Activated effector memory CD4-positive, alpha-beta T cell treated with Interleukin-2 at 50 U/mL for 16 hours (primary cell): Measurements from ENCODE around the gene NSF.
"Not testable (repeated sequence)": the region's sequence is repeated elsewhere in the genome, so short reads cannot be mapped to it uniquely, and the experiment has no call there.

Experiments
- DNase-seq: peaks from one replicate; pipeline ENCODE4 v3.0.0-alpha.2; 2020

NSF gene

GRCh38 chr17:46632146-46632545 is 41.7 kb downstream of the NSF start:
- not testable (repeated sequence) for DNase-seq

- not testable (repeated sequence) for DNase-seq
Measured at GRCh38 chr17:46634844-46635243, 44.4 kb downstream of the NSF start.

GRCh38 chr17:46641861-46642656 is 51.6 kb downstream of the NSF start:
- DNase-seq = not testable (repeated sequence)

- not testable (repeated sequence) for DNase-seq
Measured at GRCh38 chr17:46647251-46647650, 56.8 kb downstream of the NSF start.

GRCh38 chr17:46647688-46648278 is 57.3 kb downstream of the NSF start:
- DNase-seq = not testable (repeated sequence)

GRCh38 chr17:46649246-46649645 is 58.8 kb downstream of the NSF start:
- DNase-seq = not testable (repeated sequence)

GRCh38 chr17:46652024-46652643 is 61.7 kb downstream of the NSF start:
- DNase-seq = not testable (repeated sequence)

GRCh38 chr17:46658235-46658634 is 67.8 kb downstream of the NSF start:
- DNase-seq = not testable (repeated sequence)

- not testable (repeated sequence) for DNase-seq
Measured at GRCh38 chr17:46659702-46660101, 69.2 kb downstream of the NSF start.

- DNase-seq = not testable (repeated sequence)
Measured at GRCh38 chr17:46663123-46663522, 72.7 kb downstream of the NSF start.

GRCh38 chr17:46663552-46663951 is 73.1 kb downstream of the NSF start:
- DNase-seq = not testable (repeated sequence)

- DNase-seq = not testable (repeated sequence)
Measured at GRCh38 chr17:46665969-46666368, 75.5 kb downstream of the NSF start.

- DNase-seq = not testable (repeated sequence)
Measured at GRCh38 chr17:46670789-46671188, 80.3 kb downstream of the NSF start.

GRCh38 chr17:46672777-46673176 is 82.3 kb downstream of the NSF start:
- not testable (repeated sequence) for DNase-seq

- DNase-seq = not testable (repeated sequence)
Measured at GRCh38 chr17:46677819-46678218, 87.3 kb downstream of the NSF start.

- DNase-seq = not testable (repeated sequence)
Measured at GRCh38 chr17:46683653-46684052, 93.2 kb downstream of the NSF start.

GRCh38 chr17:46685284-46685683 is 94.8 kb downstream of the NSF start:
- not testable (repeated sequence) for DNase-seq

- not testable (repeated sequence) for DNase-seq
Measured at GRCh38 chr17:46692196-46692595, 101.7 kb downstream of the NSF start.

GRCh38 chr17:46693283-46693682 is 102.8 kb downstream of the NSF start:
- DNase-seq = not testable (repeated sequence)

GRCh38 chr17:46696522-46696921 is 106.1 kb downstream of the NSF start:
- DNase-seq = not testable (repeated sequence)

GRCh38 chr17:46699014-46699413 is 108.5 kb downstream of the NSF start:
- DNase-seq = not testable (repeated sequence)

- DNase-seq = no peak
Measured at GRCh38 chr17:46717999-46718398, 127.5 kb downstream of the NSF start.

- no peak for DNase-seq
Measured at GRCh38 chr17:46719891-46720290, 129.4 kb downstream of the NSF start.

GRCh38 chr17:46720408-46720807 is 129.9 kb downstream of the NSF start:
- no peak for DNase-seq
